ENCODE results near the gene CCNB1IP1.
A peak's percentile ranks its signal among the peaks of the same experiment; 100 is the strongest.
"Not testable (repeated sequence)": the region's sequence is repeated elsewhere in the genome, so short reads cannot be mapped to it uniquely, and the experiment has no call there.

Gene CCNB1IP1

GRCh38 chr14:20341032-20341431 lies 8.0 kb upstream of the CCNB1IP1 start:
- not testable (repeated sequence) for H3K27me3 ChIP-seq (ENCODE audit: control insufficient read depth, insufficient read depth, low read length, poor library complexity, severe bottlenecking); H3K4me1 ChIP-seq (ENCODE audit: control insufficient read depth, insufficient read depth, low read length); H3K4me3 ChIP-seq (ENCODE audit: insufficient read depth, low read depth, low read length); H3K27ac ChIP-seq (ENCODE audit: insufficient read depth, low read depth, low read length, poor library complexity, severe bottlenecking); H3K9me3 ChIP-seq (ENCODE audit: control insufficient read depth, low read length)
- WGBS, 2 experiments, result 91 to 94% methylated on average over 4 of the region's 4 CpGs
- H3K36me3 ChIP-seq (ENCODE audit: control insufficient read depth, insufficient read depth, low read length), result peaks cover 11% of the 10 kb centered on the region

- Histone ChIP-seq H3K36me3 (ENCODE audit: control insufficient read depth, insufficient read depth, low read length) (no peaks in the 10 kb centered on the region), H3K27ac (ENCODE audit: insufficient read depth, low read depth, low read length, poor library complexity, severe bottlenecking) (no peak overlapping the region), H3K4me3 (ENCODE audit: insufficient read depth, low read depth, low read length) (no peak overlapping the region), H3K4me1 (ENCODE audit: control insufficient read depth, insufficient read depth, low read length) (peaks cover 7% of the 10 kb centered on the region), H3K9me3 (ENCODE audit: control insufficient read depth, low read length) (no peaks in the 10 kb centered on the region), H3K27me3 (ENCODE audit: control insufficient read depth, insufficient read depth, low read length, poor library complexity, severe bottlenecking) (no peaks in the 10 kb centered on the region)
- WGBS, 2 experiments, result 57 to 72% methylated on average over 5 to 7 of the region's 7 CpGs
Measured at GRCh38 chr14:20334017-20334416, 938 bp upstream of the CCNB1IP1 start.

- no peak overlapping the region for H3K27ac ChIP-seq (ENCODE audit: insufficient read depth, low read depth, low read length, poor library complexity, severe bottlenecking)
- WGBS, 2 experiments, result 25 to 28% methylated on average over 3 of the region's 3 CpGs
- H3K4me3 ChIP-seq (ENCODE audit: insufficient read depth, low read depth, low read length), result peak overlapping the region; percentile 56
- H3K27me3 ChIP-seq (ENCODE audit: control insufficient read depth, insufficient read depth, low read length, poor library complexity, severe bottlenecking), result no peaks in the 10 kb centered on the region
- peaks cover 7% of the 10 kb centered on the region for H3K4me1 ChIP-seq (ENCODE audit: control insufficient read depth, insufficient read depth, low read length)
- no peaks in the 10 kb centered on the region for H3K9me3 ChIP-seq (ENCODE audit: control insufficient read depth, low read length)
- no peaks in the 10 kb centered on the region for H3K36me3 ChIP-seq (ENCODE audit: control insufficient read depth, insufficient read depth, low read length)
Measured at GRCh38 chr14:20333494-20333841, 389 bp upstream of the CCNB1IP1 start.

GRCh38 chr14:20332431-20332787 lies 670 bp downstream of the CCNB1IP1 start:
- H3K4me3 ChIP-seq (ENCODE audit: insufficient read depth, low read depth, low read length), result peak overlapping the region; percentile 56
- H3K27ac ChIP-seq (ENCODE audit: insufficient read depth, low read depth, low read length, poor library complexity, severe bottlenecking), result peak overlapping the region; percentile 71
- 1 to 3% methylated on average over 4 of the region's 4 CpGs for WGBS, 2 experiments
- H3K36me3 ChIP-seq (ENCODE audit: control insufficient read depth, insufficient read depth, low read length), result no peaks in the 10 kb centered on the region
- peaks cover 7% of the 10 kb centered on the region for H3K4me1 ChIP-seq (ENCODE audit: control insufficient read depth, insufficient read depth, low read length)
- H3K27me3 ChIP-seq (ENCODE audit: control insufficient read depth, insufficient read depth, low read length, poor library complexity, severe bottlenecking), result no peaks in the 10 kb centered on the region
- H3K9me3 ChIP-seq (ENCODE audit: control insufficient read depth, low read length), result no peaks in the 10 kb centered on the region

GRCh38 chr14:20331053-20331613 lies 1.9 kb downstream of the CCNB1IP1 start:
- Histone ChIP-seq H3K36me3 (ENCODE audit: control insufficient read depth, insufficient read depth, low read length) (peaks cover 5% of the 10 kb centered on the region), H3K27me3 (ENCODE audit: control insufficient read depth, insufficient read depth, low read length, poor library complexity, severe bottlenecking) (no peaks in the 10 kb centered on the region), H3K27ac (ENCODE audit: insufficient read depth, low read depth, low read length, poor library complexity, severe bottlenecking) (no peak overlapping the region), H3K9me3 (ENCODE audit: control insufficient read depth, low read length) (no peaks in the 10 kb centered on the region), H3K4me3 (ENCODE audit: insufficient read depth, low read depth, low read length) (peak overlapping the region; percentile 17), H3K4me1 (ENCODE audit: control insufficient read depth, insufficient read depth, low read length) (peaks cover 7% of the 10 kb centered on the region)
- WGBS, 2 experiments, result 60 to 80% methylated on average over 1 to 2 of the region's 2 CpGs

GRCh38 chr14:20329355-20329754 lies 3.7 kb downstream of the CCNB1IP1 start:
- Histone ChIP-seq H3K27me3 (ENCODE audit: control insufficient read depth, insufficient read depth, low read length, poor library complexity, severe bottlenecking) (no peaks in the 10 kb centered on the region), H3K27ac (ENCODE audit: insufficient read depth, low read depth, low read length, poor library complexity, severe bottlenecking) (no peak overlapping the region), H3K4me1 (ENCODE audit: control insufficient read depth, insufficient read depth, low read length) (peaks cover 7% of the 10 kb centered on the region), H3K9me3 (ENCODE audit: control insufficient read depth, low read length) (no peaks in the 10 kb centered on the region), H3K4me3 (ENCODE audit: insufficient read depth, low read depth, low read length) (no peak overlapping the region), H3K36me3 (ENCODE audit: control insufficient read depth, insufficient read depth, low read length) (peaks cover 14% of the 10 kb centered on the region)
- WGBS, 2 experiments, result 100% methylated on average over 1 of the region's 2 CpGs; no CpG with 5 or more reads in 1 of the 2 experiments

GRCh38 chr14:20328705-20329104 lies 4.4 kb downstream of the CCNB1IP1 start:
- WGBS, 2 experiments, result 91 to 98% methylated on average over 2 of the region's 2 CpGs
- Histone ChIP-seq H3K4me3 (ENCODE audit: insufficient read depth, low read depth, low read length) (no peak overlapping the region), H3K36me3 (ENCODE audit: control insufficient read depth, insufficient read depth, low read length) (peaks cover 20% of the 10 kb centered on the region), H3K4me1 (ENCODE audit: control insufficient read depth, insufficient read depth, low read length) (peaks cover 7% of the 10 kb centered on the region), H3K27ac (ENCODE audit: insufficient read depth, low read depth, low read length, poor library complexity, severe bottlenecking) (no peak overlapping the region), H3K27me3 (ENCODE audit: control insufficient read depth, insufficient read depth, low read length, poor library complexity, severe bottlenecking) (no peaks in the 10 kb centered on the region), H3K9me3 (ENCODE audit: control insufficient read depth, low read length) (no peaks in the 10 kb centered on the region)

- H3K27me3 ChIP-seq (ENCODE audit: control insufficient read depth, insufficient read depth, low read length, poor library complexity, severe bottlenecking), result no peaks in the 10 kb centered on the region
- peaks cover 7% of the 10 kb centered on the region for H3K4me1 ChIP-seq (ENCODE audit: control insufficient read depth, insufficient read depth, low read length)
- WGBS, 2 experiments, result 83 to 86% methylated on average over 8 of the region's 8 CpGs
- H3K4me3 ChIP-seq (ENCODE audit: insufficient read depth, low read depth, low read length), result no peak overlapping the region
- no peaks in the 10 kb centered on the region for H3K9me3 ChIP-seq (ENCODE audit: control insufficient read depth, low read length)
- H3K27ac ChIP-seq (ENCODE audit: insufficient read depth, low read depth, low read length, poor library complexity, severe bottlenecking), result no peak overlapping the region
- peaks cover 21% of the 10 kb centered on the region for H3K36me3 ChIP-seq (ENCODE audit: control insufficient read depth, insufficient read depth, low read length)
Measured at GRCh38 chr14:20327005-20327869, 5.8 kb downstream of the CCNB1IP1 start.

GRCh38 chr14:20317720-20318119 lies 15.4 kb downstream of the CCNB1IP1 start:
- Histone ChIP-seq H3K9me3 (ENCODE audit: control insufficient read depth, low read length) (no peaks in the 10 kb centered on the region), H3K4me3 (ENCODE audit: insufficient read depth, low read depth, low read length) (no peak overlapping the region), H3K4me1 (ENCODE audit: control insufficient read depth, insufficient read depth, low read length) (no peaks in the 10 kb centered on the region), H3K27me3 (ENCODE audit: control insufficient read depth, insufficient read depth, low read length, poor library complexity, severe bottlenecking) (no peaks in the 10 kb centered on the region), H3K27ac (ENCODE audit: insufficient read depth, low read depth, low read length, poor library complexity, severe bottlenecking) (no peak overlapping the region), H3K36me3 (ENCODE audit: control insufficient read depth, insufficient read depth, low read length) (peaks cover 57% of the 10 kb centered on the region)
- WGBS, 2 experiments, result 95 to 97% methylated on average over 16 of the region's 16 CpGs

- Histone ChIP-seq H3K27me3 (ENCODE audit: control insufficient read depth, insufficient read depth, low read length, poor library complexity, severe bottlenecking) (no peaks in the 10 kb centered on the region), H3K27ac (ENCODE audit: insufficient read depth, low read depth, low read length, poor library complexity, severe bottlenecking) (no peak overlapping the region), H3K4me3 (ENCODE audit: insufficient read depth, low read depth, low read length) (no peak overlapping the region), H3K9me3 (ENCODE audit: control insufficient read depth, low read length) (no peaks in the 10 kb centered on the region), H3K4me1 (ENCODE audit: control insufficient read depth, insufficient read depth, low read length) (no peaks in the 10 kb centered on the region), H3K36me3 (ENCODE audit: control insufficient read depth, insufficient read depth, low read length) (peaks cover 43% of the 10 kb centered on the region)
- WGBS, 2 experiments, result 92 to 94% methylated on average over 2 of the region's 2 CpGs
Measured at GRCh38 chr14:20314026-20314425, 19.1 kb downstream of the CCNB1IP1 start.
